ENCODE measurements around the gene WDFY2. TPM values are rescaled to one million over a fixed set of nuclear protein-coding genes. Genes with fewer than 3 reads are reported as not detected.
"Not testable (repeated sequence)": the region's sequence is repeated elsewhere in the genome, so short reads cannot be mapped to it uniquely, and the experiment has no call there.

Gene WDFY2
- total and polyA plus RNA-seq, 8 donors = 11.4 to 25.2 (median 17.2) TPM

- Histone ChIP-seq H3K36me3 (no peaks in the 10 kb centered on the region), H3K27me3 (no peaks in the 10 kb centered on the region), H3K4me1 (peaks cover 20 to 41% (median 24%) of the 10 kb centered on the region in 3 donors), H3K9me3 (no peaks in the 10 kb centered on the region), H3K27ac (peak overlapping the region in 3 of 4 donors; percentile 8 to 55 (median 37)), H3K4me3 (no peak overlapping the region)
- no peak for TF ChIP-seq CTCF (IDR thresholded peaks at IDR 0.05)
- intact Hi-C loops (cut with DNase I) = no loop called here
- no peak for DNase-seq
- FAIRE-seq = no peak
- WGBS, 2 donors = 9 to 14% methylated on average over 7 of the region's 7 CpGs
- ATAC-seq = peak; percentile 65 to 83 (median 82)
These were observed 52.2 kb downstream of the WDFY2 start for GRCh38 chr13:51636349-51636890.

GRCh38 chr13:51637852-51638215 is 53.6 kb downstream of the WDFY2 start:
- ATAC-seq (no peak), FAIRE-seq (no peak), DNase-seq (no peak)
- peaks cover 20 to 37% (median 24%) of the 10 kb centered on the region in 3 donors for H3K4me1 ChIP-seq
- H3K9me3 ChIP-seq = no peaks in the 10 kb centered on the region
- WGBS, 2 donors = 89 to 96% methylated on average over 4 of the region's 4 CpGs
- no peak for TF ChIP-seq CTCF (IDR thresholded peaks at IDR 0.05)
- H3K4me3 ChIP-seq = no peak overlapping the region
- no peaks in the 10 kb centered on the region for H3K27me3 ChIP-seq
- no peaks in the 10 kb centered on the region for H3K36me3 ChIP-seq
- H3K27ac ChIP-seq = peak overlapping the region in 1 of 4 donors; percentile 55
- intact Hi-C loops (cut with DNase I) = no loop called here

- Histone ChIP-seq H3K36me3 (no peaks in the 10 kb centered on the region), H3K9me3 (no peaks in the 10 kb centered on the region), H3K27me3 (no peaks in the 10 kb centered on the region), H3K4me1 (peaks cover 20 to 37% (median 27%) of the 10 kb centered on the region in 3 donors), H3K27ac (no peak overlapping the region), H3K4me3 (no peak overlapping the region)
- TF ChIP-seq CTCF (IDR thresholded peaks at IDR 0.05) = no peak
- FAIRE-seq (no peak), DNase-seq (no peak), ATAC-seq (no peak)
- intact Hi-C loops (cut with DNase I) = no loop called here
- WGBS, 2 donors = 70 to 84% methylated on average over 7 of the region's 7 CpGs
These were observed 54.1 kb downstream of the WDFY2 start for GRCh38 chr13:51638216-51638871.

DNA sequence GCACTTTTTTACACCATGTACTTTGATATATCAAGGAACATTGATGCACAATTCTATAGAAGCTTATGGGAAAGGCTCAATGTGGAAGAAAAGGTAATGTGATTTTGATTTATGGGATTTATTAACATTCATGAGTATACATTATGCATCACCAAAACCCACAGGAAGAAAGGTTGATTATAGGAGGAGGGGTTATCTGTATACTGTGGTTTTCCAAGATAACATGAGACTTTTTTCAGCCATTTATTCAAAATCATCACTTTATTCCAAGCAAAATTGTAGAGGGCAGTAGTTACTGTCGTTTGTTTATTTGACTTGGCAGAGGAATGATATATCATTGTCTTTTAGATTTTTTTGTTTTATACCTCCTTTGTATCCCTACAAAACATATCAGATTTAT is 54.9 kb downstream of the WDFY2 start:
- no peak for TF ChIP-seq CTCF (IDR thresholded peaks at IDR 0.05)
- intact Hi-C loops (cut with DNase I) = no loop called here
- Histone ChIP-seq H3K4me3 (no peak overlapping the region), H3K27me3 (no peaks in the 10 kb centered on the region), H3K4me1 (peaks cover 20 to 42% (median 35%) of the 10 kb centered on the region in 3 donors), H3K9me3 (no peaks in the 10 kb centered on the region), H3K27ac (no peak overlapping the region), H3K36me3 (no peaks in the 10 kb centered on the region)
- 9 to 11% methylated on average over 1 of the region's 1 CpG for WGBS, 2 donors
- FAIRE-seq (no peak), DNase-seq (no peak), ATAC-seq (no peak)

DNA sequence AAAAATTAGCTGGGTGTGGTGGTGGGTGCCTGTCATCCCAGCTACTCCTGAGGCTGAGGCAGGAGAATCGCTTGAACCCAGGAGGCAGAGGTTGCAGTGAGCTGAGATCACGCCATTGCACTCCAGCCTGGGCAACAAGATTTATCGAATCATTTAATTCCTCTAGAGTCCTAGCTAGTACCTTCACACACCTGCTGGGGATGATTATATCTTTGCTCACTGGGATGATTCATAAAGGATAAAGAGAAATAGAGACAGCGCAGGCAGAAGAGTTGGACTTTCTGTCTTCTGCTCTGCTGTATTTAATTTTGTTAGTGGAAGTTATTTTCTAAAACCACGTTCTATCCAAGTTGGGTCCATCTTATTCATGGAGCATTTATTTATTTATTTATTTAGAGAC is 56.4 kb downstream of the WDFY2 start:
- H3K4me3 ChIP-seq; DNase-seq; FAIRE-seq; H3K27ac ChIP-seq; H3K27me3 ChIP-seq; H3K36me3 ChIP-seq; ATAC-seq; intact Hi-C loops (cut with DNase I); H3K9me3 ChIP-seq: not testable (repeated sequence)
- WGBS, 2 donors = 96 to 97% methylated on average over 5 of the region's 5 CpGs
- peaks cover 25 to 50% (median 43%) of the 10 kb centered on the region in 3 donors for H3K4me1 ChIP-seq

All from pancreas (tissue), 10 donors.